ENCODE measurements around the gene CFAP97D1.

CFAP97D1 gene

DNA sequence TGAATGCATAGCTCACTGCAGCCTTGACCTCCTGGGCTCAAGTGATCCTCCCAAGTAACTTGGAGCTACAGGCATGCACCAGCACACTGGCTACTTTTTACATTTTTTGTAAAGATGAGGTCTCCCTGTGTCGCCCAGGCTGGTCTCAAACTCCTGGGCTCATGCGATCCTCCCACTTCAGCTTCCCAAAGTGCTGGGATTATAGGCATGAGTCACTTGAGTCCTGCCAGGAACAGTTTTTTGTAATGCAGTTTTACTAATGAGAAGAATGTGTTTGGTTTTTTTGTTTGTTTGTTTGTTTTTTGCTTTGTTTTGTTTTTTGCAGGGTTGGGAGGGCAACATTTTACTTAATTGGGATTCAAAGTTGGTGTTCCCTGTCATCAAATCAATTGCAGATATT, 43.8 kb upstream of the CFAP97D1 start:
- H3K79me2 ChIP-seq (ENCODE audit: low read length): no peaks in the 10 kb centered on the region
- H3K4me3 ChIP-seq (ENCODE audit: low read length): no peak overlapping the region
- H3K27me3 ChIP-seq (ENCODE audit: low read depth, low read length): 0 out of 2 replicates have a peak, but pooled peaks cover 3% of the 10 kb centered on the region
- no peak overlapping the region for H3K4me2 ChIP-seq (ENCODE audit: low read length)
- no peaks in the 10 kb centered on the region for H3K4me1 ChIP-seq (ENCODE audit: low read length)
- no peaks in the 10 kb centered on the region for H3K36me3 ChIP-seq (replicated peaks; ENCODE audit: low read depth, low read length)
- H4K20me1 ChIP-seq (ENCODE audit: insufficient read depth, low read length): no peaks in the 10 kb centered on the region
- no peak for TF ChIP-seq EZH2phosphoT487 (IDR thresholded peaks at IDR 0.05; ENCODE audit: low read depth)
- TF ChIP-seq, protein P1, sequence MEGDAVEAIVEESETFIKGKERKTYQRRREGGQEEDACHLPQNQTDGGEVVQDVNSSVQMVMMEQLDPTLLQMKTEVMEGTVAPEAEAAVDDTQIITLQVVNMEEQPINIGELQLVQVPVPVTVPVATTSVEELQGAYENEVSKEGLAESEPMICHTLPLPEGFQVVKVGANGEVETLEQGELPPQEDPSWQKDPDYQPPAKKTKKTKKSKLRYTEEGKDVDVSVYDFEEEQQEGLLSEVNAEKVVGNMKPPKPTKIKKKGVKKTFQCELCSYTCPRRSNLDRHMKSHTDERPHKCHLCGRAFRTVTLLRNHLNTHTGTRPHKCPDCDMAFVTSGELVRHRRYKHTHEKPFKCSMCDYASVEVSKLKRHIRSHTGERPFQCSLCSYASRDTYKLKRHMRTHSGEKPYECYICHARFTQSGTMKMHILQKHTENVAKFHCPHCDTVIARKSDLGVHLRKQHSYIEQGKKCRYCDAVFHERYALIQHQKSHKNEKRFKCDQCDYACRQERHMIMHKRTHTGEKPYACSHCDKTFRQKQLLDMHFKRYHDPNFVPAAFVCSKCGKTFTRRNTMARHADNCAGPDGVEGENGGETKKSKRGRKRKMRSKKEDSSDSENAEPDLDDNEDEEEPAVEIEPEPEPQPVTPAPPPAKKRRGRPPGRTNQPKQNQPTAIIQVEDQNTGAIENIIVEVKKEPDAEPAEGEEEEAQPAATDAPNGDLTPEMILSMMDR (IDR thresholded peaks at IDR 0.05; ENCODE audit: low read depth, low read length): no peak
- H3K9me3 ChIP-seq (ENCODE audit: insufficient read depth, low read length): no peaks in the 10 kb centered on the region
- H3K27ac ChIP-seq (ENCODE audit: low read length): no peak overlapping the region
- no peak overlapping the region for H2AFZ ChIP-seq (ENCODE audit: low read depth, low read length)
- no peak overlapping the region for H3K9ac ChIP-seq (ENCODE audit: low read length)

DNA sequence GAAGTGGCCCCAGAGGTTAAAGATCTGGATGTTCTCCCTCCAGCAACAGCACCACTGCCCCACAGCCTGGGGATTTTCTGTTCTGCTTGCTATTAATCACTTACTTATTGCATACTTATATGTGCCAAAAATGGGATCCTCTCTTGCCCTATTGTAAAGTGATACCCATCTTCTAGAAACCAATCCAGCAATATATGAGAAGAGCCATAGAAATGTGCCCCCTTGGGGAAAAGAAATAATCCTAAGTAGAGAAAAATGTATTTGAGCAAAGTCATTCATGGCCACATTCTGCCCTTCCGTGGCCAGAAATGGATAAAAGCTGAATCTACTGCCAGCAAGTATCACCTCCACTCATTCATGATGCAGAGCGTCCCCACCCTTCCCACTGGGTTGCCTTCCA, 42.5 kb upstream of the CFAP97D1 start:
- H3K9ac ChIP-seq (ENCODE audit: low read length): no peak overlapping the region
- H3K36me3 ChIP-seq (replicated peaks; ENCODE audit: low read depth, low read length): no peaks in the 10 kb centered on the region
- no peaks in the 10 kb centered on the region for H3K4me1 ChIP-seq (ENCODE audit: low read length)
- H3K79me2 ChIP-seq (ENCODE audit: low read length): no peaks in the 10 kb centered on the region
- H4K20me1 ChIP-seq (ENCODE audit: insufficient read depth, low read length): no peaks in the 10 kb centered on the region
- H2AFZ ChIP-seq (ENCODE audit: low read depth, low read length): no peak overlapping the region
- 0 out of 2 replicates have a peak, but pooled peaks cover 3% of the 10 kb centered on the region for H3K27me3 ChIP-seq (ENCODE audit: low read depth, low read length)
- H3K4me3 ChIP-seq (ENCODE audit: low read length): no peak overlapping the region
- H3K27ac ChIP-seq (ENCODE audit: low read length): no peak overlapping the region
- TF ChIP-seq, protein P1 (IDR thresholded peaks at IDR 0.05; ENCODE audit: low read depth, low read length): no peak
- TF ChIP-seq EZH2phosphoT487 (IDR thresholded peaks at IDR 0.05; ENCODE audit: low read depth): no peak
- no peaks in the 10 kb centered on the region for H3K9me3 ChIP-seq (ENCODE audit: insufficient read depth, low read length)
- no peak overlapping the region for H3K4me2 ChIP-seq (ENCODE audit: low read length)

DNA sequence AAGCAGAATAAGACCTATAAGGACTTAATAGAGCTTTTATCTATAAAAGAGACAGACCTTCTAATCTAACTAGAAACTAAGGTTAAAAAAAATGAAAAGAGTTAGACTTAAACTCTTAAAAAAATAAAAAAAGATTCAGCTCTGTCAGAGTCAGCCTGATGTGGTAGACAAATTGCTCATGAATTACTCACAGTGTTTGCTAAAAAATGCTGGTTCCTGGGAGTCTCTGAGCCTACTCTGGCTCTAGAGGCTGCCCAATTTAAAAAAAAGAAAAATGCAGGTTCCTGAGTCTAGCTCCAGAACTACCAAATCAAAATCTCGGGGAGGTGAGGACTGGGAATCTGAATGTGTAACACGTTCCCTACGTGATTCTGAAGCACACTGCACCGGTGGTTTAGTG, 39.7 kb upstream of the CFAP97D1 start:
- Histone ChIP-seq H3K4me3 (ENCODE audit: low read length) (no peak overlapping the region), H3K36me3 (replicated peaks; ENCODE audit: low read depth, low read length) (no peaks in the 10 kb centered on the region), H3K9ac (ENCODE audit: low read length) (no peak overlapping the region), H3K9me3 (ENCODE audit: insufficient read depth, low read length) (no peaks in the 10 kb centered on the region), H3K4me1 (ENCODE audit: low read length) (no peaks in the 10 kb centered on the region), H3K79me2 (ENCODE audit: low read length) (no peaks in the 10 kb centered on the region), H3K4me2 (ENCODE audit: low read length) (no peak overlapping the region), H2AFZ (ENCODE audit: low read depth, low read length) (no peak overlapping the region), H4K20me1 (ENCODE audit: insufficient read depth, low read length) (no peaks in the 10 kb centered on the region), H3K27me3 (ENCODE audit: low read depth, low read length) (peaks cover 12% of the 10 kb centered on the region), H3K27ac (ENCODE audit: low read length) (no peak overlapping the region)
- TF ChIP-seq, protein P1 (IDR thresholded peaks at IDR 0.05; ENCODE audit: low read depth, low read length): no peak
- no peak for TF ChIP-seq EZH2phosphoT487 (IDR thresholded peaks at IDR 0.05; ENCODE audit: low read depth)

DNA sequence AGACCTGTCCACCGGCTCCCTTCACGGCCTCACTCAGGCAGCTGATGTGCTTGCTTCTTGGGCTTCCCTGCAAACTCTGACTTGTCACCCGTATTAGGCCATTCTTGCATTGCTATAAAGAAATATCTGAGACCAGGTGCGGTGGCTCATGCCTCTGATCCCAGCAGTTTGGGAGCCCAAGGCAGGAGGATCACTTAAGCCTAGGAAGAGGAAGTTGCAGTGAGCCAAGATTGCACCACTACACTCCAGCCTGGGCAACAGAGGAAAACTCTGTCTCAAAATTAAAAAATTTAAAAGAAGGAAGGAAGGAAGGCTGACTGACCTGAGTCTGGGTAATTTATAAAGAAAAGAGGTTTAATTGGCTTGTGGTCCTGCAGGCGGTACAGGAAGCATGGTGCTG, 38.6 kb upstream of the CFAP97D1 start:
- Histone ChIP-seq H2AFZ (ENCODE audit: low read depth, low read length) (no peak overlapping the region), H3K4me2 (ENCODE audit: low read length) (no peak overlapping the region), H3K9me3 (ENCODE audit: insufficient read depth, low read length) (no peaks in the 10 kb centered on the region), H3K36me3 (replicated peaks; ENCODE audit: low read depth, low read length) (no peaks in the 10 kb centered on the region), H3K9ac (ENCODE audit: low read length) (no peak overlapping the region), H3K4me3 (ENCODE audit: low read length) (no peak overlapping the region), H4K20me1 (ENCODE audit: insufficient read depth, low read length) (no peaks in the 10 kb centered on the region), H3K4me1 (ENCODE audit: low read length) (no peaks in the 10 kb centered on the region), H3K27ac (ENCODE audit: low read length) (no peak overlapping the region), H3K27me3 (ENCODE audit: low read depth, low read length) (peaks cover 20% of the 10 kb centered on the region), H3K79me2 (ENCODE audit: low read length) (no peaks in the 10 kb centered on the region)
- TF ChIP-seq, protein P1 (IDR thresholded peaks at IDR 0.05; ENCODE audit: low read depth, low read length): no peak
- no peak for TF ChIP-seq EZH2phosphoT487 (IDR thresholded peaks at IDR 0.05; ENCODE audit: low read depth)

Measured in OCI-LY3 (cell line).